ENCODE results near the gene XRRA1. TPM values are rescaled to one million over a fixed set of nuclear protein-coding genes. Genes with fewer than 3 reads are reported as not detected.

XRRA1 gene
- total and polyA plus RNA-seq, 8 donors, result 2.1 to 57.7 (median 6.5) TPM

DNA sequence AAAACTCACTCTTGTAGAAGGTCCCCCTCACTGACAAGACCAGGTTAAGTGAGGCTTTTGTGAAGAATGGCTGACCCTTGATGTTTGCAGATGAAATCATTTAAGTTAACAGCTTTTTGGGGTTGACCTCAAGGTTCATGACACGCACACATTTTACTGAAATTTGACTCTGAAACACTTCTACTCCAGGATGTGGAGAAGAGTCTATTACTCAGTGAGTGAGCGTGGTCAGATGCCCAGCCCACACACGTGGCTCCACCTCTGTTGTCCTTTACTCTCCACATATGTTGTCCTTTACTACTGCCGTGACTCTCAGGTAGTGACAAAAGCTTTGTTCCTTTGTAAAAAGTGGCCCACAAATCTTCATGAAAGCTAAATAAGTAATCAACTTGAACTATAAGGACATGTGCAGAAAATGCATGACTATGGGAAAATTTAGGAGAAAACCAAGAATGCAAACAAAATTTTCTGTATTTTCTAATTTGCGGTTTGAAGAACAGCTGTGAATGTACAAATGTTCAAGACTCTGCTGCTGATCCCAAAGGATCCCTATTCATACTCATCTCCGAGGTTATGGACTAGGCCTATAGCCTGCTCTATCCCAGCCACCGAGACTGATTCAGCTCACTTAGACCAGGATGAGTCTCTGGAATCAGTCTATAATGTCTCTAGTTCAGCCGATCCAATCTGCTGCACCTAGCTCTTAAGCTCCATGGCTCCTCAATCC lies 22.4 kb downstream of the XRRA1 start:
- no peak for TF ChIP-seq EP300 (IDR thresholded peaks at IDR 0.05)
- no peak for TF ChIP-seq POLR2AphosphoS5 (IDR thresholded peaks at IDR 0.05)
- Histone ChIP-seq H3K27me3 (no peaks in the 10 kb centered on the region), H3K27ac (no peak overlapping the region), H3K4me3 (no peak overlapping the region), H3K9me3 (no peaks in the 10 kb centered on the region), H3K36me3 (peaks cover 0 to 53% (median 19%) of the 10 kb centered on the region in 4 donors), H3K4me1 (no peaks in the 10 kb centered on the region)
- no peak for DNase-seq
- 81 to 91% (median 84%) methylated on average over 8 of the region's 8 CpGs for WGBS, 5 donors
- intact Hi-C loops (cut with DNase I; ENCODE audit: low total_unique reads), result no loop called here

- Histone ChIP-seq H3K9me3 (no peaks in the 10 kb centered on the region), H3K36me3 (peaks cover 0 to 58% (median 31%) of the 10 kb centered on the region in 4 donors), H3K4me1 (no peaks in the 10 kb centered on the region), H3K27me3 (no peaks in the 10 kb centered on the region), H3K4me3 (no peak overlapping the region), H3K27ac (no peak overlapping the region)
- intact Hi-C loops (cut with DNase I; ENCODE audit: low total_unique reads), result no loop called here
- 89 to 98% (median 92%) methylated on average over 4 of the region's 4 CpGs for WGBS, 5 donors
- TF ChIP-seq CTCF (IDR thresholded peaks at IDR 0.05), result no peak
- TF ChIP-seq POLR2A (IDR thresholded peaks at IDR 0.05), result no peak
- no peak for TF ChIP-seq POLR2AphosphoS5 (IDR thresholded peaks at IDR 0.05)
- TF ChIP-seq EP300 (IDR thresholded peaks at IDR 0.05), result no peak
- no peak for DNase-seq
Observed at GRCh38 chr11:74925281-74925680, 23.6 kb downstream of the XRRA1 start.

GRCh38 chr11:74923125-74923524 lies 25.8 kb downstream of the XRRA1 start:
- TF ChIP-seq POLR2AphosphoS5 (IDR thresholded peaks at IDR 0.05) (no peak), POLR2A (IDR thresholded peaks at IDR 0.05) (no peak), EP300 (IDR thresholded peaks at IDR 0.05) (no peak), CTCF (IDR thresholded peaks at IDR 0.05) (no peak)
- Histone ChIP-seq H3K36me3 (peaks cover 0 to 58% (median 46%) of the 10 kb centered on the region in 4 donors), H3K4me1 (no peaks in the 10 kb centered on the region), H3K9me3 (no peaks in the 10 kb centered on the region), H3K27me3 (no peaks in the 10 kb centered on the region), H3K27ac (no peak overlapping the region), H3K4me3 (no peak overlapping the region)
- DNase-seq, result no peak
- intact Hi-C loops (cut with DNase I; ENCODE audit: low total_unique reads), result no loop called here

DNA sequence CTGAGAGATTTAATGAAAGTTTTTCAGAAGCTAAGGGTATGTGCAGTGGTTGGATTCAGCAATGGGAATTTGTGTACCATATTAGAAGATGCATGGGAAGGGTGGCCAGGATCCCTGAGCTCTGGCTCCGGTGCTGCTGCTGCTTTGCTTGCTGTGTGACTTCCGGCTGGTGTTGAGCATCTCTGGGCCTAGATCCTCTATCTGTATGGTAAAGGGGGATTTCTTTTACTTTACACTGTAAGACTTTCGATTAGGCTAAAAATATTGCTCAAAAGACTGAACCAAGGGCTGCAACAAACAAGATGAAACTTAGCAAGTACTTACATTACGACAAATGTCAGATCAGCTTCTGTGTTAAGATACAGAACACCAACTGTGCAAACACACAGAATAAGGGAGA lies 39.1 kb downstream of the XRRA1 start:
- TF ChIP-seq EP300 (IDR thresholded peaks at IDR 0.05) (no peak), POLR2AphosphoS5 (IDR thresholded peaks at IDR 0.05) (no peak), POLR2A (IDR thresholded peaks at IDR 0.05) (no peak), CTCF (IDR thresholded peaks at IDR 0.05) (no peak)
- peaks cover 4 to 86% (median 73%) of the 10 kb centered on the region in 4 donors for H3K36me3 ChIP-seq
- peaks cover 0 to 11% (median 3%) of the 10 kb centered on the region in 4 donors for H3K4me1 ChIP-seq
- intact Hi-C loops (cut with DNase I; ENCODE audit: low total_unique reads), result no loop called here
- H3K4me3 ChIP-seq, result no peak overlapping the region
- no peak for DNase-seq
- no peaks in the 10 kb centered on the region for H3K9me3 ChIP-seq
- no peak overlapping the region for H3K27ac ChIP-seq
- no peaks in the 10 kb centered on the region for H3K27me3 ChIP-seq
- 51 to 86% (median 68%) methylated on average over 4 of the region's 4 CpGs for WGBS, 5 donors

DNA sequence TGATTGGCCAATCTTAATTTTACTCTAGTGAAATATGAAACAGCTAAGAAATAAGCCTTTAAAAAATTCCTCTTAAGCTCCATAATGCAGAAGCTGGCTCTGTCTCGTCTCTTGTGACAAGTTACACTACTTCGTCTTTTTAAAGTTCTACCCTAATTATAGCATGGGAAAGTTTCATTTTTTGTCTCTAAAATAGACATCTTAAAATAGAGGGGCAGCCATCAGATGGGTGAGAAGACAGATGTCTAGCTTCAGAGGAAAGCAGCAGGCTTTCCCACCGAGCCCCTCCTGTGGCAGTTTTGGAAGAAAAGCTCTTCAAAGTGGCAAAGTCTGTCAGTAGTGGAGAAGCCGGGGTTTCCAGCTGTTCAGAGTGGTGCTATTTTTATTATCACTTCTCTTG lies 39.5 kb downstream of the XRRA1 start:
- Histone ChIP-seq H3K36me3 (peaks cover 4 to 84% (median 71%) of the 10 kb centered on the region in 4 donors), H3K27me3 (no peaks in the 10 kb centered on the region), H3K9me3 (no peaks in the 10 kb centered on the region), H3K4me3 (no peak overlapping the region), H3K27ac (peak overlapping the region in 1 of 5 donors; percentile 32), H3K4me1 (peaks cover 0 to 11% (median 3%) of the 10 kb centered on the region in 4 donors)
- intact Hi-C loops (cut with DNase I; ENCODE audit: low total_unique reads), result no loop called here
- TF ChIP-seq POLR2A (IDR thresholded peaks at IDR 0.05), result no peak
- no peak for TF ChIP-seq CTCF (IDR thresholded peaks at IDR 0.05)
- TF ChIP-seq POLR2AphosphoS5 (IDR thresholded peaks at IDR 0.05), result no peak
- TF ChIP-seq EP300 (IDR thresholded peaks at IDR 0.05), result no peak
- peak in 1 of 2 donors; percentile 15 for DNase-seq
- WGBS, 5 donors, result 60 to 79% (median 67%) methylated on average over 4 of the region's 4 CpGs
